Measurements from ENCODE around the gene PBX1. TPM values are rescaled to one million over a fixed set of nuclear protein-coding genes. Genes with fewer than 3 reads are reported as not detected.
A peak's percentile ranks its signal among the peaks of the same experiment; 100 is the strongest.

The PBX1 gene
- polyA plus RNA-seq, 4 donors: 12.5 to 52.8 (median 14.6) TPM

GRCh38 chr1:164702664-164703063 lies 143.7 kb downstream of the PBX1 start:
- Histone ChIP-seq H3K27ac (ENCODE audit: low read depth in 1 of 3, low read length in 2 of 3) (no peak overlapping the region), H3K4me3 (ENCODE audit: low read depth in 1 of 3, low read length in 3 of 3) (no peak overlapping the region), H3K27me3 (ENCODE audit: control insufficient read depth in 3 of 3, insufficient read depth in 3 of 3, low read length in 3 of 3) (no peaks in the 10 kb centered on the region), H3K36me3 (ENCODE audit: control insufficient read depth in 3 of 3, insufficient read depth in 2 of 3, low read depth in 1 of 3, low read length in 3 of 3) (no peaks in the 10 kb centered on the region), H3K4me1 (ENCODE audit: control insufficient read depth in 3 of 3, insufficient read depth in 2 of 3, low read depth in 1 of 3, low read length in 2 of 3) (peaks cover 0 to 21% (median 12%) of the 10 kb centered on the region in 3 donors), H3K9me3 (ENCODE audit: control insufficient read depth in 2 of 2, insufficient read depth in 1 of 2, low read depth in 1 of 2, low read length in 1 of 2) (no peaks in the 10 kb centered on the region)
- 74 to 83% (median 83%) methylated on average over 2 of the region's 2 CpGs for WGBS, 3 donors
- FAIRE-seq (no peak), DNase-seq (no peak)

- no peak for DNase-seq
- no peak for FAIRE-seq
- no peaks in the 10 kb centered on the region for H3K27me3 ChIP-seq (ENCODE audit: control insufficient read depth in 3 of 3, insufficient read depth in 3 of 3, low read length in 3 of 3)
- no peaks in the 10 kb centered on the region for H3K9me3 ChIP-seq (ENCODE audit: control insufficient read depth in 2 of 2, insufficient read depth in 1 of 2, low read depth in 1 of 2, low read length in 1 of 2)
- WGBS, 3 donors: 83 to 88% (median 83%) methylated on average over 7 of the region's 7 CpGs
- no peaks in the 10 kb centered on the region for H3K36me3 ChIP-seq (ENCODE audit: control insufficient read depth in 3 of 3, insufficient read depth in 2 of 3, low read depth in 1 of 3, low read length in 3 of 3)
- H3K4me3 ChIP-seq (ENCODE audit: low read depth in 1 of 3, low read length in 3 of 3): no peak overlapping the region
- H3K27ac ChIP-seq (ENCODE audit: low read depth in 1 of 3, low read length in 2 of 3): peak overlapping the region in 1 of 3 donors; percentile 13
- H3K4me1 ChIP-seq (ENCODE audit: control insufficient read depth in 3 of 3, insufficient read depth in 2 of 3, low read depth in 1 of 3, low read length in 2 of 3): peaks cover 0 to 24% (median 15%) of the 10 kb centered on the region in 3 donors
Measured at GRCh38 chr1:164703463-164703862, 144.5 kb downstream of the PBX1 start.

- no peak for FAIRE-seq
- DNase-seq: no peak
- 52 to 79% (median 56%) methylated on average over 1 of the region's 1 CpG for WGBS, 3 donors
- Histone ChIP-seq H3K27me3 (ENCODE audit: control insufficient read depth in 3 of 3, insufficient read depth in 3 of 3, low read length in 3 of 3) (no peaks in the 10 kb centered on the region), H3K27ac (ENCODE audit: low read depth in 1 of 3, low read length in 2 of 3) (peak overlapping the region in 1 of 3 donors; percentile 13), H3K4me1 (ENCODE audit: control insufficient read depth in 3 of 3, insufficient read depth in 2 of 3, low read depth in 1 of 3, low read length in 2 of 3) (peaks cover 0 to 24% (median 15%) of the 10 kb centered on the region in 3 donors), H3K36me3 (ENCODE audit: control insufficient read depth in 3 of 3, insufficient read depth in 2 of 3, low read depth in 1 of 3, low read length in 3 of 3) (peaks cover 0 to 3% (median 0%) of the 10 kb centered on the region in 3 donors), H3K4me3 (ENCODE audit: low read depth in 1 of 3, low read length in 3 of 3) (no peak overlapping the region), H3K9me3 (ENCODE audit: control insufficient read depth in 2 of 2, insufficient read depth in 1 of 2, low read depth in 1 of 2, low read length in 1 of 2) (no peaks in the 10 kb centered on the region)
Measured at GRCh38 chr1:164703960-164704411, 145.0 kb downstream of the PBX1 start.

GRCh38 chr1:164704954-164705353 lies 146.0 kb downstream of the PBX1 start:
- H3K4me1 ChIP-seq (ENCODE audit: control insufficient read depth in 3 of 3, insufficient read depth in 2 of 3, low read depth in 1 of 3, low read length in 2 of 3): peaks cover 0 to 26% (median 15%) of the 10 kb centered on the region in 3 donors
- H3K4me3 ChIP-seq (ENCODE audit: low read depth in 1 of 3, low read length in 3 of 3): no peak overlapping the region
- FAIRE-seq (no peak), DNase-seq (no peak)
- H3K27me3 ChIP-seq (ENCODE audit: control insufficient read depth in 3 of 3, insufficient read depth in 3 of 3, low read length in 3 of 3): no peaks in the 10 kb centered on the region
- H3K36me3 ChIP-seq (ENCODE audit: control insufficient read depth in 3 of 3, insufficient read depth in 2 of 3, low read depth in 1 of 3, low read length in 3 of 3): peaks cover 0 to 8% (median 0%) of the 10 kb centered on the region in 3 donors
- no peak overlapping the region for H3K27ac ChIP-seq (ENCODE audit: low read depth in 1 of 3, low read length in 2 of 3)
- no peaks in the 10 kb centered on the region for H3K9me3 ChIP-seq (ENCODE audit: control insufficient read depth in 2 of 2, insufficient read depth in 1 of 2, low read depth in 1 of 2, low read length in 1 of 2)
- WGBS, 3 donors: 89 to 91% (median 90%) methylated on average over 1 of the region's 1 CpG

GRCh38 chr1:164706606-164706987 lies 147.6 kb downstream of the PBX1 start:
- H3K4me1 ChIP-seq (ENCODE audit: control insufficient read depth in 3 of 3, insufficient read depth in 2 of 3, low read depth in 1 of 3, low read length in 2 of 3): peaks cover under 1 to 29% (median 15%) of the 10 kb centered on the region in 3 donors
- DNase-seq (peak; percentile 30 to 62), FAIRE-seq (no peak)
- H3K27me3 ChIP-seq (ENCODE audit: control insufficient read depth in 3 of 3, insufficient read depth in 3 of 3, low read length in 3 of 3): no peaks in the 10 kb centered on the region
- H3K36me3 ChIP-seq (ENCODE audit: control insufficient read depth in 3 of 3, insufficient read depth in 2 of 3, low read depth in 1 of 3, low read length in 3 of 3): peaks cover 0 to 8% (median 0%) of the 10 kb centered on the region in 3 donors
- H3K27ac ChIP-seq (ENCODE audit: low read depth in 1 of 3, low read length in 2 of 3): peak overlapping the region in 2 of 3 donors; percentile 57 to 68
- no peak overlapping the region for H3K4me3 ChIP-seq (ENCODE audit: low read depth in 1 of 3, low read length in 3 of 3)
- H3K9me3 ChIP-seq (ENCODE audit: control insufficient read depth in 2 of 2, insufficient read depth in 1 of 2, low read depth in 1 of 2, low read length in 1 of 2): no peaks in the 10 kb centered on the region

GRCh38 chr1:164707868-164708331 lies 148.9 kb downstream of the PBX1 start:
- DNase-seq (no peak), FAIRE-seq (no peak)
- Histone ChIP-seq H3K4me3 (ENCODE audit: low read depth in 1 of 3, low read length in 3 of 3) (no peak overlapping the region), H3K36me3 (ENCODE audit: control insufficient read depth in 3 of 3, insufficient read depth in 2 of 3, low read depth in 1 of 3, low read length in 3 of 3) (peaks cover 0 to 8% (median 0%) of the 10 kb centered on the region in 3 donors), H3K4me1 (ENCODE audit: control insufficient read depth in 3 of 3, insufficient read depth in 2 of 3, low read depth in 1 of 3, low read length in 2 of 3) (peaks cover 4 to 42% (median 22%) of the 10 kb centered on the region in 3 donors), H3K9me3 (ENCODE audit: control insufficient read depth in 2 of 2, insufficient read depth in 1 of 2, low read depth in 1 of 2, low read length in 1 of 2) (no peaks in the 10 kb centered on the region), H3K27me3 (ENCODE audit: control insufficient read depth in 3 of 3, insufficient read depth in 3 of 3, low read length in 3 of 3) (no peaks in the 10 kb centered on the region), H3K27ac (ENCODE audit: low read depth in 1 of 3, low read length in 2 of 3) (peak overlapping the region in 2 of 3 donors; percentile 33 to 68)
- 76 to 94% (median 77%) methylated on average over 8 of the region's 8 CpGs for WGBS, 3 donors

- WGBS, 3 donors: 93 to 95% (median 94%) methylated on average over 3 of the region's 3 CpGs
Measured at GRCh38 chr1:164708596-164708995, 149.6 kb downstream of the PBX1 start.

GRCh38 chr1:164709126-164709525 lies 150.1 kb downstream of the PBX1 start:
- Histone ChIP-seq H3K4me3 (ENCODE audit: low read depth in 1 of 3, low read length in 3 of 3) (no peak overlapping the region), H3K36me3 (ENCODE audit: control insufficient read depth in 3 of 3, insufficient read depth in 2 of 3, low read depth in 1 of 3, low read length in 3 of 3) (peaks cover 0 to 8% (median 0%) of the 10 kb centered on the region in 3 donors), H3K9me3 (ENCODE audit: control insufficient read depth in 2 of 2, insufficient read depth in 1 of 2, low read depth in 1 of 2, low read length in 1 of 2) (no peaks in the 10 kb centered on the region), H3K27ac (ENCODE audit: low read depth in 1 of 3, low read length in 2 of 3) (peak overlapping the region in 1 of 3 donors; percentile 19), H3K27me3 (ENCODE audit: control insufficient read depth in 3 of 3, insufficient read depth in 3 of 3, low read length in 3 of 3) (no peaks in the 10 kb centered on the region), H3K4me1 (ENCODE audit: control insufficient read depth in 3 of 3, insufficient read depth in 2 of 3, low read depth in 1 of 3, low read length in 2 of 3) (peaks cover 7 to 45% (median 27%) of the 10 kb centered on the region in 3 donors)
- FAIRE-seq (no peak), DNase-seq (no peak)
- WGBS, 3 donors: 50 to 82% (median 70%) methylated on average over 4 of the region's 4 CpGs

More at GRCh38 chr1:164708596-164708995, 149.6 kb downstream of the PBX1 start:
- peaks cover 0 to 8% (median 0%) of the 10 kb centered on the region in 3 donors for H3K36me3 ChIP-seq (ENCODE audit: control insufficient read depth in 3 of 3, insufficient read depth in 2 of 3, low read depth in 1 of 3, low read length in 3 of 3)
- no peak overlapping the region for H3K4me3 ChIP-seq (ENCODE audit: low read depth in 1 of 3, low read length in 3 of 3)
- H3K27me3 ChIP-seq (ENCODE audit: control insufficient read depth in 3 of 3, insufficient read depth in 3 of 3, low read length in 3 of 3): no peaks in the 10 kb centered on the region
- FAIRE-seq: no peak
- H3K27ac ChIP-seq (ENCODE audit: low read depth in 1 of 3, low read length in 2 of 3): peak overlapping the region in 1 of 3 donors; percentile 19
- peaks cover 7 to 49% (median 28%) of the 10 kb centered on the region in 3 donors for H3K4me1 ChIP-seq (ENCODE audit: control insufficient read depth in 3 of 3, insufficient read depth in 2 of 3, low read depth in 1 of 3, low read length in 2 of 3)
- DNase-seq: no peak
- no peaks in the 10 kb centered on the region for H3K9me3 ChIP-seq (ENCODE audit: control insufficient read depth in 2 of 2, insufficient read depth in 1 of 2, low read depth in 1 of 2, low read length in 1 of 2)

Data from small intestine (tissue), 7 donors.